K562 (cell line): ENCODE results near the gene KIF12. TPM values are rescaled to one million over a fixed set of nuclear protein-coding genes. Genes with fewer than 3 reads are reported as not detected.

ENCODE experiments used
- ATAC-seq: fragments of 200-7000 bp; cut with Tn5 transposase; 3 replicates; pipeline ENCODE4 v1.9.1; 2020; ENCODE audit warnings: moderate library complexity
- BruUV-seq: library from RNA; stranded (reverse); fragments of 400-500 nt; replicated peaks from 2 replicates; lab custom pipeline; 2021; lab: Mats Ljungman, UMichigan
- CTCF ChIA-PET: fragments of 300-600 bp; formaldehyde crosslinking; extraction: SDS; loops from one replicate; lab custom pipeline; 2021; ENCODE audit warnings: low intra/inter-chr PET ratio; lab: Yijun Ruan, JAX
- POLR2A ChIA-PET: fragments of 300-600, 350-650 bp; sonication (Branson Sonifier 250); formaldehyde crosslinking; extraction: SDS; loops from one replicate; lab custom pipeline; 2021; ENCODE audit warnings: antibody characterized with exemption, inconsistent platforms; lab: Yijun Ruan, JAX
- DNase-seq, 4 experiments: peaks; one replicate each; pipeline versions ENCODE4 v3.0.0 to v3.0.0-alpha.2; 2011 to 2018; ENCODE audit warnings: low spot score in 3 of 4, mixed read lengths in 3 of 4; ENCODE audit errors: extremely low read depth in 1 of 4
- FAIRE-seq: peaks from 2 replicates; lab custom pipeline; 2011; peaks lifted over from hg19 to GRCh38; lab: Jason Lieb, UNC
- H2AFZ ChIP-seq: 2 replicates; pipeline ENCODE4 v1.6.0; 2011; ENCODE audit warnings: low read depth, low read length, control low read depth, inconsistent platforms
- H3K27ac ChIP-seq: fragments of 200-600 bp; 3 replicates; pipeline ENCODE4 v1.8.0; 2011; ENCODE audit warnings: low read depth, mild to moderate bottlenecking, control low read depth, inconsistent platforms, low read length, moderate library complexity, mixed read lengths; ENCODE audit errors: extremely low read depth
- H3K27me3 ChIP-seq, 2 experiments: fragments of 300-600 bp in 1 of 2; 2 replicates in 1 of 2; 3 replicates in 1 of 2; pipeline versions ENCODE4 v1.6.0 to v1.8.0; 2011; ENCODE audit warnings: inconsistent platforms in 2 of 2, low read length in 2 of 2, mild to moderate bottlenecking in 1 of 2, mixed read lengths in 1 of 2, moderate library complexity in 1 of 2; ENCODE audit not compliant: control insufficient read depth in 2 of 2, insufficient read depth in 2 of 2
- H3K36me3 ChIP-seq: fragments of 300-600 bp; 3 replicates; pipeline ENCODE4 v1.8.0; 2011; ENCODE audit warnings: mild to moderate bottlenecking, low read length, inconsistent platforms; ENCODE audit not compliant: control insufficient read depth, insufficient read depth
- H3K4me1 ChIP-seq, 2 experiments: fragments of 200-600 bp in 1 of 2; replicated peaks in 1 of 2; 2 replicates in 1 of 2; 3 replicates in 1 of 2; pipeline versions ENCODE4 v1.5.1 to v1.8.0; 2011; ENCODE audit warnings: inconsistent platforms in 2 of 2, low read length in 2 of 2, mild to moderate bottlenecking in 1 of 2, mixed read lengths in 1 of 2, moderate library complexity in 1 of 2; ENCODE audit not compliant: control insufficient read depth in 2 of 2, insufficient read depth in 2 of 2
- H3K4me2 ChIP-seq: 2 replicates; pipeline ENCODE4 v1.6.1; 2011; ENCODE audit warnings: low read length, control low read depth, inconsistent platforms, mixed read lengths; ENCODE audit not compliant: insufficient read depth
- H3K4me3 ChIP-seq: fragments of 200-600 bp; sonication (generic), shearing (Covaris generic); 2 replicates; pipeline ENCODE4 v1.5.1; 2016; ENCODE audit warnings: control low read depth, inconsistent platforms
- H3K79me2 ChIP-seq: fragments of 200-600 bp; 3 replicates; pipeline ENCODE4 v1.8.0; 2011; ENCODE audit warnings: low read length, inconsistent platforms; ENCODE audit not compliant: control insufficient read depth, insufficient read depth
- H3K9ac ChIP-seq, 2 experiments: 2 replicates each; pipeline versions ENCODE4 v1.6.0 to v1.6.1; 2011; ENCODE audit warnings: low read depth in 2 of 2, low read length in 2 of 2, control low read depth in 1 of 2, inconsistent platforms in 1 of 2, mild to moderate bottlenecking in 1 of 2, mixed read lengths in 1 of 2; ENCODE audit not compliant: insufficient read depth in 1 of 2
- H3K9me1 ChIP-seq: one replicate; pipeline ENCODE4 v1.6.0; 2011; ENCODE audit warnings: inconsistent platforms, mild to moderate bottlenecking, low read length, moderate library complexity; ENCODE audit not compliant: control insufficient read depth, insufficient read depth
- H3K9me3 ChIP-seq: replicated peaks from 2 replicates; pipeline ENCODE4 v1.5.1; 2011; ENCODE audit warnings: low read depth, low read length, inconsistent platforms; ENCODE audit not compliant: control insufficient read depth, insufficient read depth
- H4K20me1 ChIP-seq: replicated peaks from 2 replicates; pipeline ENCODE4 v1.6.1; 2011; ENCODE audit warnings: low read length, inconsistent platforms, mixed read lengths; ENCODE audit not compliant: control insufficient read depth, insufficient read depth
- ATF7 ChIP-seq: fragments of 450-650 bp; IDR thresholded peaks from 2 replicates; pipeline ENCODE4 v1.7.1; 2014; ENCODE audit warnings: mild to moderate bottlenecking, moderate library complexity
- DACH1 ChIP-seq: fragments of 450-650 bp; IDR thresholded peaks from 2 replicates; pipeline ENCODE4 v1.6.1; 2018; ENCODE audit not compliant: partially characterized antibody
- ESRRA ChIP-seq: fragments of 450-650 bp; IDR thresholded peaks from 2 replicates; pipeline ENCODE4 v1.6.1; 2014; ENCODE audit warnings: low read depth, mild to moderate bottlenecking, moderate library complexity, borderline replicate concordance
- ILF3 ChIP-seq: fragments of 450-650 bp; IDR thresholded peaks from 2 replicates; pipeline ENCODE4 v1.6.1; 2018; ENCODE audit warnings: antibody characterized with exemption, mild to moderate bottlenecking, moderate library complexity, borderline replicate concordance
- OTX1 ChIP-seq: fragments of 450-650 bp; formaldehyde crosslinking; IDR thresholded peaks from 2 replicates; pipeline ENCODE4 v1.4.0; 2022; ENCODE audit warnings: mild to moderate bottlenecking
- RAD21 ChIP-seq, 2 experiments: fragments of 250-450 bp in 1 of 2; fragments of 450-650 bp in 1 of 2; sonication (Bioruptor Pico) in 1 of 2; formaldehyde crosslinking in 1 of 2; IDR thresholded peaks in 1 of 2; conservative IDR thresholded peaks in 1 of 2; 2 replicates each; pipeline versions ENCODE4 v1.4.0 to v1.8.0; 2020 to 2022; ENCODE audit warnings: mild to moderate bottlenecking in 2 of 2, moderate library complexity in 1 of 2
- ZBTB9 ChIP-seq: fragments of 450-650 bp; formaldehyde crosslinking; IDR thresholded peaks from 2 replicates; pipeline ENCODE4 v1.4.0; 2020; ENCODE audit warnings: mild to moderate bottlenecking, moderate library complexity
- ZNF280B ChIP-seq: fragments of 250-450 bp; sonication (Bioruptor Pico); IDR thresholded peaks from 2 replicates; pipeline ENCODE4 v1.5.1; 2021; ENCODE audit warnings: mild to moderate bottlenecking
- ZNF282 ChIP-seq: sonication (generic); formaldehyde crosslinking; IDR thresholded peaks from 2 replicates; pipeline ENCODE4 v1.8.1; 2023; ENCODE audit warnings: missing genetic modification reagents
- ZNF764 ChIP-seq: fragments of 250-450 bp; sonication (Bioruptor Pico); IDR thresholded peaks from 2 replicates; pipeline ENCODE4 v1.4.0; 2020; ENCODE audit warnings: low read depth, mild to moderate bottlenecking, moderate library complexity
- WGBS: fragments of 100-300 bp; shearing (Covaris generic); methylation state at CpG from one replicate; pipeline ENCODE4 v1.1.6; 2016; ENCODE audit warnings: low coverage, mixed read lengths; ENCODE audit not compliant: insufficient coverage; ENCODE audit errors: missing lambda C conversion rate; 5-methylcytosine and 5-hydroxymethylcytosine counted together
- in situ Hi-C: fragments of 300-500 bp; cut with MboI; formaldehyde crosslinking; loops from 4 replicates; pipeline ENCODE4 v1.15.0; 2018; ENCODE audit warnings: inconsistent platforms, mixed read lengths
- intact Hi-C: fragments of 100-400 bp; cut with micrococcal nuclease; formaldehyde crosslinking; loops from 2 replicates; pipeline ENCODE4 v1.14.2; 2022
- polyA plus RNA-seq, 8 experiments: library from polyadenylated mRNA; depleted of rRNA in 4 of 8; stranded (reverse) in 5 of 8; unstranded in 3 of 8; fragments of >200 nt; fragmentation: Nextera tagmentation in 2 of 8; fragmentation: Illumina TruSeq in 1 of 8; extraction: Ambion mirVana in 2 of 8; extraction: Trizol in 1 of 8; gene quantifications; 2 replicates each; pipeline versions ENCODE4 v1.2.1 to v1.2.3, GENCODE V29; 2011 to 2014; ENCODE audit warnings: inconsistent platforms in 1 of 8, missing spikeins in 1 of 8
- total RNA-seq, 7 experiments: library from RNA; depleted of rRNA in 6 of 7; stranded (reverse); fragments of >200 nt in 6 of 7; fragmentation: Illumina TruSeq in 2 of 7; extraction: Trizol in 2 of 7; gene quantifications; 2 replicates each; pipeline versions ENCODE4 v1.2.1 to v1.2.3, GENCODE V29; 2011 to 2021; ENCODE audit warnings: low replicate concordance in 1 of 7

The KIF12 gene
- total and polyA plus RNA-seq, 9 of the 15 experiments (the other 6 are each of a cell fraction or from before 2014, with no cell fraction given), result not detected

- TF ChIP-seq ILF3, result no peak
These were observed 38.7 kb upstream of the KIF12 start (continued) for GRCh38 chr9:114137831-114138230.

- FAIRE-seq (no peak), DNase-seq (no peak)
- Histone ChIP-seq H3K9me3 (no peaks in the 10 kb centered on the region), H3K79me2 (no peaks in the 10 kb centered on the region), H3K4me1 (no peaks in the 10 kb centered on the region), H3K9ac (no peak overlapping the region), H3K9me1 (no peaks in the 10 kb centered on the region)
- 0% methylated on average over 3 of the region's 5 CpGs for WGBS
- TF ChIP-seq ESRRA, result no peak
- no peak for TF ChIP-seq ZNF280B (CRISPR knock-in tag)
- TF ChIP-seq RAD21 (CRISPR knock-in tag; conservative IDR thresholded peaks at IDR 0.05 in 1 of 2, IDR thresholded peaks at IDR 0.05 in 1 of 2), result no peak
- TF ChIP-seq ZNF282 (CRISPR knock-in tag), result no peak
- TF ChIP-seq OTX1, result no peak
- TF ChIP-seq ZNF764 (CRISPR knock-in tag), result no peak
- TF ChIP-seq ATF7, result no peak
- no peak for TF ChIP-seq DACH1
- no peak for TF ChIP-seq ZBTB9 (CRISPR knock-in tag)
- TF ChIP-seq, all 486 proteins: peak for 0
- Histone ChIP-seq H3K36me3 (no peaks in the 10 kb centered on the region), H4K20me1 (no peaks in the 10 kb centered on the region), H3K4me3 (no peak overlapping the region), H3K4me2 (no peak overlapping the region), H2AFZ (no peak overlapping the region), H3K27ac (no peak overlapping the region), H3K27me3 (peaks cover 6 to 31% of the 10 kb centered on the region in 2 experiments; a peak in 3 of 5 replicates)
- intact Hi-C loops (no loop called here), in situ Hi-C loops (no loop called here)
- no peak for ATAC-seq
- BruUV-seq, result no TSS peak
- POLR2A ChIA-PET, result interaction anchor here (0.6 kb wide), 1 partner anchor 51 kb away, joined by 3 read pairs; no protein-coding TSS in a partner anchor
- CTCF ChIA-PET, result no interaction called here
These were observed 35.8 kb upstream of the KIF12 start for GRCh38 chr9:114134827-114135396.
